ENCODE results near the gene DCBLD2.

Gene DCBLD2, protein sequence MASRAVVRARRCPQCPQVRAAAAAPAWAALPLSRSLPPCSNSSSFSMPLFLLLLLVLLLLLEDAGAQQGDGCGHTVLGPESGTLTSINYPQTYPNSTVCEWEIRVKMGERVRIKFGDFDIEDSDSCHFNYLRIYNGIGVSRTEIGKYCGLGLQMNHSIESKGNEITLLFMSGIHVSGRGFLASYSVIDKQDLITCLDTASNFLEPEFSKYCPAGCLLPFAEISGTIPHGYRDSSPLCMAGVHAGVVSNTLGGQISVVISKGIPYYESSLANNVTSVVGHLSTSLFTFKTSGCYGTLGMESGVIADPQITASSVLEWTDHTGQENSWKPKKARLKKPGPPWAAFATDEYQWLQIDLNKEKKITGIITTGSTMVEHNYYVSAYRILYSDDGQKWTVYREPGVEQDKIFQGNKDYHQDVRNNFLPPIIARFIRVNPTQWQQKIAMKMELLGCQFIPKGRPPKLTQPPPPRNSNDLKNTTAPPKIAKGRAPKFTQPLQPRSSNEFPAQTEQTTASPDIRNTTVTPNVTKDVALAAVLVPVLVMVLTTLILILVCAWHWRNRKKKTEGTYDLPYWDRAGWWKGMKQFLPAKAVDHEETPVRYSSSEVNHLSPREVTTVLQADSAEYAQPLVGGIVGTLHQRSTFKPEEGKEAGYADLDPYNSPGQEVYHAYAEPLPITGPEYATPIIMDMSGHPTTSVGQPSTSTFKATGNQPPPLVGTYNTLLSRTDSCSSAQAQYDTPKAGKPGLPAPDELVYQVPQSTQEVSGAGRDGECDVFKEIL

DNA sequence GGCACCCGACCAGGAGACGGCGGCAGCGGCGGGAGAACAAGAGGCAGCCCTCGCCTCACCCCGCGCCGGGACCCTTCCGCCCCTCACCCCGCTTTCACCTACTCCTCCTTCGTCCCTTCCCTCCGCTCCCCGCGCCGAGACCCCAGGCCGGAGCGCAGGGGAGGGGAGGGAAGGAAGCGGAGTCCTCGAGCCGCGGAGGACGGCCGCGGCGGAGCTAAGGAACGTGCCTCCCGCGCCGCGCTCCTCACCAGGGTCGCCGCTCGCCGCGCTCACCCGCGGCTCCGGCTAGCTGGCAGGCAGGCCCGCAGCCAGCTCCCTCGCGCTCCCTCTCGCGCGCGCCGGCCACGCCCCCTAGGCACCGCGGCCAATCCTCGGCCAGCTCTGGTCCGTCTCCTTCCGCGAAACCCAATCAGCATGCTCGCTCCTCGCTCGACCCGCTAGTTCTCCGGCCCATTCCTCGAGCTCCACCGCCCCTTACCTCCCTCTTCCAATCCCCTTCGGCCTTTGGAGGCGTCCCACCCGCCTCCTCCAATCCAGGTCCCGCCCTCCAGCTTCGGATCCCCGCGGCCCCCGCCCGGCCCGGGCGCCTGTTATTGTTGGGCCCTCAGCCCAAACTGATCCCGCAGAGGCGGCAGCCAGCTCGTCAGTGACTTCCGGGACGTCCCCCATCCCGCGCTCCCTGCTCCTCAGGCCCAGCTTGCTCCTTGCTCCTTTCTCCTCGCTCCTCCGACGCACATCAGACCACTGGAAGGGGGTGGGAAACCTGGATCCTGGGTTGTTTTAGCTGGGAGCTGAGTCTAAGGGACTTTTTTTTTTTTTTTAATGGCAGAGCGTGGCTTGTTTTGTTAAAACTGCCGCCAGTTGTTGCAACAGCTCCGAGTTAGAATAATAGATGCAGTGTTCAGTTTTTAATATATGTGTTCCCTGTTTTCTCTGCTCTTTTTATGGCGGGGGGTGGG is at the start of gene DCBLD2:
Gene DCBLD2, minus strand, starts transcription at position 304 of the 959 bp plus-strand sequence. CDS start 369 bp downstream, outside the sequence.
- peak; percentile 97 for DNase-seq (ENCODE audit: low read depth)

- DNase-seq (ENCODE audit: low read depth), result no peak
These were observed 44.2 kb upstream of the DCBLD2 start for GRCh38 chr3:98945666-98946065.

DNA sequence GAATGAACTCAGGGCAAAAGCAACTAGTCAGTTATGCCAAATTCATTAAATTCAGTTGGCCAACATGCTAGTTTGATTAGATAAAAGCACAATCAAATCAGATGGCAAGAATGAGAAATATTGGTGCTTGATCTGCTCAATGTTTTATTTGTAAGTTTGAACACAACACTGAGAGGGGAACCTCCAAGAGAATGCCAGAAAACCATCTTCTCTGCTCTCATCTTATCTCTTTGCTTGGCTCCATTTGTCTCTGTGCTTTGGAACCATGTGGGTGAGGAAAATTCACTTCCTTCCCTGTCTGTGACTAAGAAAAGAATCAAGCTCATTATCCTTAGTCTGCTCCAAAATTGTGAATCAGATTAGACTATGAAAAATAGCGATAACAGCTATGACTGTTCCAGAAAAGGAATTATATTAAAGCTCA is 43.6 kb upstream of the DCBLD2 start:
- no peak for DNase-seq (ENCODE audit: low read depth)

- DNase-seq (ENCODE audit: low read depth), result no peak
These were observed 28.9 kb upstream of the DCBLD2 start for GRCh38 chr3:98930413-98930812.

DNA sequence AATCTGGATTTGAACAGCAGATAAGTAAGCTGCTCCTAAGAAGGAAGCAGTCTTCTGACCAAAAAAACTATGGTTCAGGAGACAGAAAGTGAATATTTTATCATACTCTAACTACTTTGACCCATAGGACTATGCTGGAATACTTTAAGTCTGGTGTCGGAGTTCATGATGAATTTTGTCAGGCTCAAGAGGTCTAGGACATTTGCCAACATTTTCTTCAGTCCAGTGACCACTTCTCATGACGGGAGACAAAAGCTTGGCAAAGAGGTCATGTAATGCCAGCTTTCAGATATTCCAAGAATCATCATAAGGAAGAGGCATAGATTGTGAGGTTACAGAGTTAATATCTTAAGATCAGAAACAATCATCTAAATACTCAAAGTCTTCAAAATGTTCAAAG is 20.5 kb upstream of the DCBLD2 start:
- DNase-seq (ENCODE audit: low read depth), result no peak

GRCh38 chr3:98920166-98920565 is 18.7 kb upstream of the DCBLD2 start:
- DNase-seq (ENCODE audit: low read depth), result no peak

- no peak for DNase-seq (ENCODE audit: low read depth)
These were observed 17.1 kb upstream of the DCBLD2 start for GRCh38 chr3:98918586-98918985.

DNA sequence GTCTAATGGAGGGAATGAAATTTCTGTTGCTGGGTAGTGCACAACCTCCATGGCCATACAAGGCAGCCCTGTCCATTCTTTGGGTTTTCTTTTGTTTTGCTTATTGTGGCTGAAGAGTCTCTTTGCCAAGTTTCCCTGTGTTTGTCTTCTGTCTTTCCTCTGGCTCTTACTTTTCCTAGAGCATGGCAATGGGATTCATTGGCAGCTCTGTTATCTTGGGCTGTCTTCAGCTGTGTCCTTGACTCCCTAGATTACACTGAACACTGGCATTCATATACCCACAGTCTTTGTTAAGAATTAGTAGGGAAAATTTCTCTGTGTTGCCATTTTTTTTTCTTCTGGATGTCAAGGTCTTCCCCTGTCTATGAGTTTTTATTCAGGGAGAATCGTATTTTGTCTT is 16.1 kb upstream of the DCBLD2 start:
- DNase-seq (ENCODE audit: low read depth), result no peak

GRCh38 chr3:98914210-98915080 is 12.9 kb upstream of the DCBLD2 start:
- DNase-seq (ENCODE audit: low read depth), result no peak

DNA sequence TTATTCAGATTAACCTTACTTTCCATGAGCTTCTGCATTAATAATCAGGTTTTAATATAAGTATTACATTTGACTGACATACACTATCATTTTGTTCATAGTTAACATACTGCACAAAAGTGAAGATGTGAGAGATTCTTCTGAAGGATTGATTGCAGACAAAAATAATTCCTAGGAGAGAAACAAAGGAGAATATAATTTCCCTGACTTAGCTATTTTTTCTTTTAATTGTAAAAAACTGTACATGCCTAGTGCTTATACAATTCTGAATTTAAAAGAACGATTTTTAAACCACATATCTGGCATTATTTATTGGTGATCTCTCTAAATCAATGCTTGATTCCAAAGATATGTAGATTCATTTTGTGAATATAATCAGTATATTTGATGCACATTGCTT is 11.0 kb upstream of the DCBLD2 start:
- no peak for DNase-seq (ENCODE audit: low read depth)

GRCh38 chr3:98906230-98906629 is 4.7 kb upstream of the DCBLD2 start:
- DNase-seq (ENCODE audit: low read depth), result peak; percentile 73

- no peak for DNase-seq (ENCODE audit: low read depth)
These were observed 2.4 kb upstream of the DCBLD2 start for GRCh38 chr3:98903705-98904481.

GRCh38 chr3:98903099-98903498 is 1.6 kb upstream of the DCBLD2 start:
- no peak for DNase-seq (ENCODE audit: low read depth)

GRCh38 chr3:98902351-98902740 is 851 bp upstream of the DCBLD2 start:
- DNase-seq (ENCODE audit: low read depth), result no peak

- DNase-seq (ENCODE audit: low read depth), result no peak
These were observed 440 bp downstream of the DCBLD2 start for GRCh38 chr3:98901119-98901391.

DNA sequence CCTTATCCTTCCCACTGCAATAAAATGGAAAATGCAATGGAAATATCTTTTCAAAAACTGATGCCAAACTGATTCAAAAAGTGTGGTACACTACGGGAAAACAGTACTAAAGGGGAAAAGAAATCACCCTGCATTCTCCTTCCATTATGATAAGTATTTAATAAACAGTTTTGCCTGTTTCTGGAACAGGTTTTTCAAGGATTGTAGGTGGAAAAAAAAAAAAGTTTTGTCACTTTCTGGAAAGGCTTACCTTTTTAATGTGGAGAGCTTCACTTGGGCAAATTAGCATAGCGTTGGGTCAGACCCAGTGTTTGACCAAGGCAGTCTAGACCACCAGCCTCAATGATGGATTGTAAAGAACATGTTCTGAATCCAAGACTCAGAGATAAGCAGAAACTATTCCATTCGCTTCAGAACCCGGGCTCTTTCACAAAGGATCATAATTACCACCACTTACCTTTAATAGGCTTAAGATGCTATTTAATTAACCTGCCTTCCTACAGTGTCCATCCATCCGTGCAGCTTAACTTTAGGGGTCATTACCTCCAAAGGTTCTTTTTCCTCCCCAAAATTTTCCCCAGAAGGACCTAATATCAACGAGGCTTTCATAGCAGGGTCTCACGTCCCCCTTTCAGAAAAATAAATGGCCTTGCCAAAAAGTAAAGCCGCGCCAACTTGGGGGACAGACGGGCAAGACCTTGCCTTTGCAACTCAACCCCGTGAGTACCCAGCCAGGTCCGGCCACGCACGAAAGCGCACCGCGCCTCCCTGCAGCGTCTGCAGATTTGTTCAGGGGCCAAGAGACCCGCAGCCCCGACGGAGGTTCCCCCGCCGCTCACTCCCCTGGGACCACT is 1.0 kb downstream of the DCBLD2 start:
- DNase-seq (ENCODE audit: low read depth), result no peak

DNA sequence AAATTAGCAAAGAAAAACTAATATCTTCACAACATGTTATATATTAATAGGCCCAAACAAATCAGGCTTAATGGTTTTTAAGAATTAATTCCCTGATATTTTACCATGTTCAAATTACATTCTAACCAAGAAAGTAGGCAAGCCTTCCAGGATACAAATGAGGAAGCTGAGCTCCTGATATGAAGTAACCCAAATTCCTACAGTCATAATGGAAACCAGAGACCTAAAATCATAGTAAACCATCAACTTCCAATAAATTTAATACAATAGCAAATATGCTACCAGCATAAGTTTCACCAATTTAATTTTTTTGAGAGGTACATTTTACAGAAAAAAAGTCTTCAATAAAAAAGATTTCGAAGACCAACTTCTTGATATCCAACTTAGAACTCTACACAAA is 3.8 kb downstream of the DCBLD2 start:
- DNase-seq (ENCODE audit: low read depth), result no peak

GRCh38 chr3:98894791-98895576 is 6.5 kb downstream of the DCBLD2 start:
- DNase-seq (ENCODE audit: low read depth), result no peak

DNA sequence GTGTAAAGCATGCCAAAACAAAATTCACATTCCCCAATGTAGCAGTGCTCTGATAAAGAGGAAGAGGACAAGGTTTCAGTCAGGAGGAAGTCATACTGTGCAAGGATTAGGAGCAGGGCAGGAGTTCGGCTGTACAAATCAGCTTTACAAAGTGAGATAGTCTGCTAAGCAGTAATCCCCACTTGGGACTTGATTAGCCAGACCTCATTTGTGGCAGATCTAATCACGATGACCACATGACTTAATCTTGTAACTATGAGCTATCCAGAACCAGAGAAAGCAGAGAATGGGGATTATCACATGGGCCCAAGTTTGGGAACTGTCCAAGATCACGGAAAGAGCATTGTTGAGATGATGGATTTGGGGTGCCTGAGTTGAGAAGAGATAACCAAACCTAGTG is 7.8 kb downstream of the DCBLD2 start:
- no peak for DNase-seq (ENCODE audit: low read depth)

Data from HS-5 (cell line).